Vagina (tissue), 2 donors: Measurements from ENCODE around the gene SYT11. TPM values are rescaled to one million over a fixed set of nuclear protein-coding genes. Genes with fewer than 3 reads are reported as not detected.

Experiments
- DNase-seq, 2 donors: peaks; one replicate each; pipeline ENCODE4 v3.0.0-alpha.2; 2017; ENCODE audit errors: extremely low spot score in 2 of 2
- H3K27ac ChIP-seq: fragments of 200-600 bp; sonication (generic); one replicate; pipeline ENCODE4 v1.5.1; 2019
- H3K27me3 ChIP-seq: fragments of 200-600 bp; sonication (generic); one replicate; pipeline ENCODE4 v1.5.1; 2019
- H3K36me3 ChIP-seq, 2 donors: fragments of 200-600 bp; sonication (generic); one replicate each; pipeline ENCODE4 v1.5.1; 2017 to 2019
- H3K4me1 ChIP-seq: fragments of 200-600 bp; sonication (generic); one replicate; pipeline ENCODE4 v1.5.1; 2019
- H3K4me3 ChIP-seq, 2 donors: fragments of 200-600 bp; sonication (generic); 1 replicate in 1 of 2; 2 replicates in 1 of 2; pipeline ENCODE4 v1.5.1; 2016 to 2019
- H3K9me3 ChIP-seq: fragments of 200-600 bp; sonication (generic); one replicate; pipeline ENCODE4 v1.5.1; 2019
- POLR2A ChIP-seq, 2 donors: fragments of 450-650 bp; IDR thresholded peaks; one replicate each; pipeline ENCODE4 v1.6.1; 2017; ENCODE audit warnings: antibody characterized with exemption in 2 of 2, mild to moderate bottlenecking in 2 of 2, moderate library complexity in 2 of 2
- POLR2AphosphoS5 ChIP-seq, 2 donors: sonication (generic); formaldehyde crosslinking; IDR thresholded peaks; one replicate each; pipeline ENCODE4 v1.9.0; 2017; ENCODE audit warnings: antibody characterized with exemption in 2 of 2, mild to moderate bottlenecking in 2 of 2, low read depth in 1 of 2; ENCODE audit not compliant: insufficient read depth in 1 of 2
- intact Hi-C: fragments of 100-400 bp; cut with DNase I; formaldehyde crosslinking; loops from one replicate; pipeline ENCODE4 v1.15.1; 2023
- total RNA-seq: library from RNA; depleted of rRNA; stranded (reverse); fragments of >200 nt; gene quantifications from one replicate; pipeline ENCODE4 v1.2.3, GENCODE V29; 2016
- TF ChIP-seq, protein P1 (sequence below), 3 experiments: fragments of 450-650 bp in 2 of 3; fragments of 200-600 bp in 1 of 3; sonication (generic) in 1 of 3; IDR thresholded peaks; one replicate each; pipeline ENCODE4 v1.5.1; 2017 to 2019; ENCODE audit warnings: antibody characterized with exemption in 3 of 3, mild to moderate bottlenecking in 2 of 3, moderate library complexity in 2 of 3

SYT11 gene
- total RNA-seq: 20.9 TPM

DNA sequence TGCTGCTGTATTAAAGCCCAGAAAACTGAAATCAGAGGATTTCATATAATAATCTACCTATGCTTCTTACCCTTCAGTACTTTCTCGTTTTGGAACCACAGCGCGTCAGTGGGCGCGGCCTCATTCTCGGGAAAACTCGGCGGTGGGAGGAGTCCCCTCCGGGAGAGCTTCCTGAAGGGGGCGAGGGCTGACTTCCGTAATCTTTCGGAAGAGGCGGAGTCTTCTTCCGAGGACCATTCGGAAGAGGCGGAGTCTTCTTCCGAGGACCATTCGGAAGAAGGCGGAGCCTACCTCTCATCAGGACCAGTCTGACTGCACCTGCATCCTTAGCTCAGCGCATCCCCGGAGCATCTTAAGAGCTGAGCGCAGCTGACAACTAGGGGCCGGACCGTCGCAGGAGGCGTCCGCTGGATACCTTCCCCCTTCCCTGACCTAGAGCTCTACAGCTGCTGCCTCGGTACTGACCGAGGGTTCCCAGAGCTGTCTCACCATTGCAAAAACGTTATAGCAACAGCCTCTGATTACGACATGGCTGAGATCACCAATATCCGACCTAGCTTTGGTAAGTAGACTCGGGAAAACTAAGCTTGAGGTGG lies at the start of gene SYT11:
Gene SYT11 (plus strand): TSS at position 334 of the 596 bp plus-strand sequence. CDS start 195 bp downstream, at position 529.
- H3K4me1 ChIP-seq: peaks cover 38% of the 10 kb centered on the region
- peaks cover 0 to 6% of the 10 kb centered on the region in 2 donors for H3K36me3 ChIP-seq
- H3K27ac ChIP-seq: peak within 1 kb of the TSS; percentile 95
- no peaks in the 10 kb centered on the region for H3K9me3 ChIP-seq
- TF ChIP-seq POLR2AphosphoS5 (IDR thresholded peaks at IDR 0.05; ENCODE audit: insufficient read depth in 1 of 2, low read depth in 1 of 2): peak; percentile 88 to 98
- TF ChIP-seq POLR2A (IDR thresholded peaks at IDR 0.05): peak in 1 of 2 donors; percentile 55
- TF ChIP-seq, protein P1, sequence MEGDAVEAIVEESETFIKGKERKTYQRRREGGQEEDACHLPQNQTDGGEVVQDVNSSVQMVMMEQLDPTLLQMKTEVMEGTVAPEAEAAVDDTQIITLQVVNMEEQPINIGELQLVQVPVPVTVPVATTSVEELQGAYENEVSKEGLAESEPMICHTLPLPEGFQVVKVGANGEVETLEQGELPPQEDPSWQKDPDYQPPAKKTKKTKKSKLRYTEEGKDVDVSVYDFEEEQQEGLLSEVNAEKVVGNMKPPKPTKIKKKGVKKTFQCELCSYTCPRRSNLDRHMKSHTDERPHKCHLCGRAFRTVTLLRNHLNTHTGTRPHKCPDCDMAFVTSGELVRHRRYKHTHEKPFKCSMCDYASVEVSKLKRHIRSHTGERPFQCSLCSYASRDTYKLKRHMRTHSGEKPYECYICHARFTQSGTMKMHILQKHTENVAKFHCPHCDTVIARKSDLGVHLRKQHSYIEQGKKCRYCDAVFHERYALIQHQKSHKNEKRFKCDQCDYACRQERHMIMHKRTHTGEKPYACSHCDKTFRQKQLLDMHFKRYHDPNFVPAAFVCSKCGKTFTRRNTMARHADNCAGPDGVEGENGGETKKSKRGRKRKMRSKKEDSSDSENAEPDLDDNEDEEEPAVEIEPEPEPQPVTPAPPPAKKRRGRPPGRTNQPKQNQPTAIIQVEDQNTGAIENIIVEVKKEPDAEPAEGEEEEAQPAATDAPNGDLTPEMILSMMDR (IDR thresholded peaks at IDR 0.05): no peak
- peak within 1 kb of the TSS; percentile 47 to 49 for H3K4me3 ChIP-seq
- DNase-seq: peak in 1 of 2 donors; percentile 96
- intact Hi-C loops: no loop called here
- no peaks in the 10 kb centered on the region for H3K27me3 ChIP-seq

- Histone ChIP-seq H3K27ac (no peak overlapping the region), H3K36me3 (peaks cover 0 to 47% of the 10 kb centered on the region in 2 donors), H3K9me3 (no peaks in the 10 kb centered on the region), H3K4me3 (no peak overlapping the region), H3K4me1 (no peaks in the 10 kb centered on the region), H3K27me3 (no peaks in the 10 kb centered on the region)
- intact Hi-C loops: no loop called here
- no peak for TF ChIP-seq POLR2AphosphoS5 (IDR thresholded peaks at IDR 0.05; ENCODE audit: insufficient read depth in 1 of 2, low read depth in 1 of 2)
- TF ChIP-seq, protein P1 (IDR thresholded peaks at IDR 0.05): no peak
- TF ChIP-seq POLR2A (IDR thresholded peaks at IDR 0.05): no peak
- DNase-seq: no peak
Observed at GRCh38 chr1:155812878-155813277, 46.5 kb upstream of the SYT11 start.

DNA sequence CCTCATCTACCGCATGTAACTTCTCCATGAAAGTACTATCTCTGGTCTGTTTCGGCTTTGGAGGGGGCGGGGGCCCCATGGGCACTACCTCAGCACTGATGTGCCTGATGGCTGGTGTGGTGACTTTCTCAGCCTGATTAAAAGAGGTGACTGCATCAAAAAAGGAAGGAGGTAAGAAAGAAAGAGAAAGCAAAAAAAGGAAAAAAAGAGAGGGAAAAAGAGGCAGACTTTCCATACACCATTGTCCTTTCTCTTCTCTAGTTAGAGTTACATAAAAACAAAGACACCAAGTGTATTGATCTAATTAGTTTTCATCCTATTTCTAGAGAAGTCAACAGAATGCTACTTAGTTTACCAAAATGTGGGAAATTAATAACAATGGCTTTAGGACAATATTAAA lies 45.7 kb upstream of the SYT11 start:
- Histone ChIP-seq H3K27ac (no peak overlapping the region), H3K9me3 (no peaks in the 10 kb centered on the region), H3K36me3 (peaks cover 0 to 54% of the 10 kb centered on the region in 2 donors), H3K4me1 (no peaks in the 10 kb centered on the region), H3K4me3 (no peak overlapping the region), H3K27me3 (no peaks in the 10 kb centered on the region)
- intact Hi-C loops: no loop called here
- TF ChIP-seq, protein P1 (IDR thresholded peaks at IDR 0.05): no peak
- TF ChIP-seq POLR2A (IDR thresholded peaks at IDR 0.05): no peak
- no peak for DNase-seq

DNA sequence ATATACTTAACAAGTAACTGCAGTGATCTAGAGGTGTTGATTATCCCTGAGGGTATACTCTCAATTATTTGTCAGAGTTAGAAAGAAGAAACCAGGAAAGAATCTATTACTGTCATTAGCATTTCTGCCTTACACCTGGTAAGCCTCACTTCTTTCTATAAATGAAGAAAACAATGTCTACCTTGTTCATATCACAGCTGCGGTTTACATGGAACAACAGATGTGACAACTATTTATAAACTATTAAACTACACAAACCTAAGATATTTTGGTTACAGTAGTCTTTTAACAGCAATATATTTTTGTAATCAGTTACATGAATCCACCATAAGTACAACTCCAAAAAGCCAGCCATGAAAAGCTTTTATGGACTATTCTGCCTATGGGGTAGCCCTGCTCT lies 43.0 kb upstream of the SYT11 start:
- no peak for DNase-seq
- no peaks in the 10 kb centered on the region for H3K27me3 ChIP-seq
- no peak overlapping the region for H3K4me3 ChIP-seq
- H3K36me3 ChIP-seq: peaks cover 0 to 69% of the 10 kb centered on the region in 2 donors
- no peaks in the 10 kb centered on the region for H3K9me3 ChIP-seq
- TF ChIP-seq POLR2AphosphoS5 (IDR thresholded peaks at IDR 0.05; ENCODE audit: insufficient read depth in 1 of 2, low read depth in 1 of 2): no peak
- TF ChIP-seq POLR2A (IDR thresholded peaks at IDR 0.05): no peak
- TF ChIP-seq, protein P1 (IDR thresholded peaks at IDR 0.05): no peak
- intact Hi-C loops: no loop called here
- no peaks in the 10 kb centered on the region for H3K4me1 ChIP-seq
- H3K27ac ChIP-seq: no peak overlapping the region

- TF ChIP-seq, protein P1 (IDR thresholded peaks at IDR 0.05): no peak
- TF ChIP-seq POLR2AphosphoS5 (IDR thresholded peaks at IDR 0.05; ENCODE audit: insufficient read depth in 1 of 2, low read depth in 1 of 2): no peak
- no peak for TF ChIP-seq POLR2A (IDR thresholded peaks at IDR 0.05)
- DNase-seq: no peak
- Histone ChIP-seq H3K4me1 (no peaks in the 10 kb centered on the region), H3K27me3 (no peaks in the 10 kb centered on the region), H3K36me3 (peaks cover 0 to 26% of the 10 kb centered on the region in 2 donors), H3K9me3 (no peaks in the 10 kb centered on the region), H3K27ac (no peak overlapping the region), H3K4me3 (no peak overlapping the region)
- intact Hi-C loops: no loop called here
Observed at GRCh38 chr1:155827450-155827849, 31.9 kb upstream of the SYT11 start.
